GM19324 (cell line): ENCODE results near the gene FAM25C.
"Not testable (repeated sequence)": the region's sequence is repeated elsewhere in the genome, so short reads cannot be mapped to it uniquely, and the experiment has no call there.

Experiments used
- ATAC-seq: cut with Tn5 transposase; IDR thresholded peaks from one replicate; pipeline ENCODE4 v1.9.1; 2021; ENCODE audit warnings: mild to moderate bottlenecking, moderate library complexity; ENCODE audit not compliant: unreplicated experiment, low FRiP score

FAM25C gene

DNA sequence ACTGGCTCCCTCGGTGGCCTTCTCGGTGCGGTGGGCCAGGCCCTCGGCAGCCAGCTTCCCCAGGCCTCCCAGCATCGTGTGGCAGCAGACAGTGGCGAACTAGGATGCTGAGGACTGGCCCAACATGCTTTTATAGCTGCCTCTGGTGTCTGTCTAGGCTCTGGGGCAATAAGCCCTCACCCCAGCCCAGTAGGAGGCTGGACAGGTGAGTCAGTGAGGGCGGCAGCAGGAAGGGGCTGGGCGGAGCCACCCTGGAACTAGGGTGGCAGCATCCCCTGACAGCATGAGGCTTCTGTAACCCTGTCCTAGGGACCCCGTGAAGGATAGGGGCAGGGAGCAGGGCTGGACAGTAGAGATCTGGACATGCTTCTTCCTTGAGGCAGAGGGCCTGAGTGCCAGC is at the start of gene FAM25C:
Gene FAM25C, minus strand, starts transcription at position 101 of the 400 bp plus-strand sequence. Its CDS starts 26 bp downstream, at position 75.
- not testable (repeated sequence) for ATAC-seq

DNA sequence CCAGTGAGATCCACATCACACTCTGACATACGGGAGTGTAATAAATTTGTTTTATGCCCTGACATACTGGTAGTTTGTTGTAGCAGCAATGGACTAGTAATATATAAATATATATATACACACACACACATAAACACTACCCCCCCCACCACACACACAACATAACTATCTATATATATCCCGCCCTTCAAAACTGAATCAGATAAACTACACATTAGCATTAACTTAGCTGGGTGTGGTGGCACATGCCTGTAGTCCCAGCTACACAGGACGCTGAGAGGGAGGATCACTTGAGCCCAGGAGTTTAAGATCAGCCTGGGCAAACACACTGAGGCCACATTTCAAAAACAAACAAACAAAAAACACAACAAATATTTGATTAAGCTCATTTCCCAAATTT is 45.0 kb upstream of the FAM25C start:
- ATAC-seq, result not testable (repeated sequence)

DNA sequence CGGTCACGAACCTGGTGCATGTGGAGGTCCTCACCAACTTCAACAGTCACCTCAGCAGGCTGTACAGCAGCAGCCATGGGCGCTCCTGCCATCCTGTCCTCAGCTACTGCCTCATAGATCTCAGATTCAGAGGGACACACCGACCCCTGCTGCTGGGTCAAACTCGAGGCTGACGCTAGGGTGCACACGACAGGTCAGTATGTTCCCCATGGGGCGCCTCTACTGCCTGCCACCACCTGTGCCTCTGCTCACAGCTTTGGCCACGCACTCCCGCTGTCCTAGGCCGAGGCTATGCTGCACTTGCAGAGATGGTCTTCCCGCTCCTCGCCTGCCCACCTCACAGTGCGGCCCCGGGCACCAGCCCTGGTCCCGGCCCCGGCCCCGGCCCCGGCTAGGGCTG is 31.8 kb upstream of the FAM25C start:
- ATAC-seq, result not testable (repeated sequence)

DNA sequence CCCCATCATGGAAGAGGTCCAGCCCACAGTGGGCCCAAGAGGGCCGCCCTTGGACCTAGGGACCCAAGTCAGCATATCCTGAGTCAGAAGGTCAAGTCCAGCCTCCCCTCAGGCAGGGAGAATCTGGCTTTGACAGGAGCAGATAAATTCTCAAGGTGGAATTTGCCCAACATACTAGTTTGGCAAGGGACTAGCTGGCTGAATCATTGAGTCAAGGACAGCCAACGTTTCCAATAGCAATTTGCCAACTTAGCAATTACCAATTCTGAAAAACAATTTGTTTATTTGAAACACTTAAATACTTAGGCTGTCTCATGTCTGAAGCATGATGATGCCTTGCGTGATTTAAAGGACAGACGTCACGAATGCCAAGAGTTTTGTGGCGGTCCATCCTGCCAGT is 2.7 kb upstream of the FAM25C start:
- ATAC-seq, result not testable (repeated sequence)

DNA sequence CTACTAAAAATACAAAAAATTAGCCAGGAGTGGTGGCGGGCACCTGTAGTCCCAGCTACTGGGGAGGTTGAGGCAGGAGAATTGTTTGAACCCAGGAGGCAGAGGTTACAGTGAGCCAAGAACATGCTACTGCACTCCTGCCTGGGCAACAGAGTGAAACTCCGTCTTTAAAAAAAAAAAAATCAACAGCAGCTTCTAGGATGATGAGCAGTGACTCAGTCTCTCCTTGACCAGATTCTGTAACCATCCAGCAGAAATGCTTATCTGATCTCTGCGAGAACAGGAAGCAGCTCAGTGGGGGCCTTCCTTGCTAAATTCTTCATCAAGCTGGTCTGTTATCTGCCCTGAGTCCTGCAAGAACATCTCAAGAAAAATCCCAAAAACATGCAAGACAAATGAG is 5.5 kb downstream of the FAM25C start:
- not testable (repeated sequence) for ATAC-seq

DNA sequence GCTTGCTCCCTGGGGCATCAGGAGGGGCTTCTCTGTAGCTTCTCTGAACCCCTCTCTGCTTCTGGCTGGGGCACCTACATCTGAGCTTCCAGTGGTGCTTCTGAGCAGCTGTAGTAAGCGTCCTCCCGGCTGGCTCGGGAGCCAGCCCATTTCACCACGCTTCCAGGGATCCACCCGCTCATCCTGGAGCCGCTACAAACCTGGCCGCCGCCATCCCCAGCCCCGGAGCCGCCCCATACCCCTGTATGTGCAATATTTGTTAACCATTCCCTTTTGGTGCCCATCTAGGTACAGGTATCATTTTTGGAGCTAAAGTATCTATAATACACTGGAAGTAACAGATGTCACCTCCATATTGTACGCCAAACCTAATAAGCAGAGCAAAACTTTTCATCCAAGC is 7.0 kb downstream of the FAM25C start:
- not testable (repeated sequence) for ATAC-seq

DNA sequence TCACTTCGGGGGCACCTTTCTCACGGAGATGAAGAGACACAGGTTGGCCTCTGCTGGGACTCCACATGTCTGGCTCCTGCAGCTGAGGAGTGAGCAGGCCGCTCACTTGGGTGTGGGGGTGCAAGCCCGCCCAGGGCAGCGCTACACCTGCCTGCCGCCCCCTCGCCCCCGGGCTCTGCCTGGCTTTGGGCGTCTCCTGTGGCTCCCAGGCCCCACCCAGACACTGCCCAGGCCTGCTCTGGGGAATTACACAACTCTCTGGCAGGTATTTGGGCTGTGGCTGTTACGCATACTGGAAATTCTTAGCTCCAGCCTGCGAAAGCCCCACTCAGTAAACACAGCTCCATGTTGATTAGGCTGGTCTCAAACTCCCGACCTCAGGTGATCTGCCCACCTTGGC is 7.9 kb downstream of the FAM25C start:
- not testable (repeated sequence) for ATAC-seq

DNA sequence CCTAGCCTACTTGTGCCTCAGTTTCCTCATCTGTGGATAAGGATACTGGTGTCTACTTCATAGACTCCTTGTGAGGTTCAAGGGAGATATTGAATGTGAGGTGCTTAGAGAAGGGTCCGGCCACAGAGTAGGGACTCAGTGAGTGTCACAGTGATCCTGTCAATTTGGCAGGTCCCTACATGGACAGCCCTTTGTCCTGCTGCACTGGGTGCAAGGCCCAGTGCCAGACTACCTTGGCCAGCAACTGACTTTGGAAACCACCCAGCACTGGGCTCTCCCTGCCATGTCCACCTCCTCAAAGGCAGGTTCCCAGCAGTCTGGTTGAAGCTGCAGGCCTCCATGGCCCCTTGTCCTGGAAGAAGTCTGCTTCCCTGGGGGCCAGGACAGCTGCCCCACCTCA is 9.5 kb downstream of the FAM25C start:
- ATAC-seq, result not testable (repeated sequence)

DNA sequence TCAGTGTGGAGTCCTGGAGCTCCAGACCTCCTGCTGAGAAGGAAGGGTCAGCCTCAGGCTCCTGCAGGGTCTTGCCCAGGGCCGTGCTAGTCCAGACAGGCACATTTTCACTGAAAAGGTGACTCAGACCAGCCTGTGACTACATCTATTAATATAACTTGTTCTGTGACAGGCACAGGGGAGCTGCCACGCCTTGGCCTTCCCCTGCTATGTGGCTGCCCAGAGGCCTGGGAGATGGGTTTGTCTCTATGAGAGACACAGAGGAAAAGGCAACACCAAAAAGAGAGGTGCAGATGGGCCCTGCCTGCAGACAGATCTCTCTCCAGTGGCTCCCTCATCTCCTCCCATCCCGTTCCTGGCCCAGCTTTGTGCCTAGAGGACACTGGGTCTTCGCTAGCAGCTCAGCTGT is 10.0 kb downstream of the FAM25C start:
- not testable (repeated sequence) for ATAC-seq

DNA sequence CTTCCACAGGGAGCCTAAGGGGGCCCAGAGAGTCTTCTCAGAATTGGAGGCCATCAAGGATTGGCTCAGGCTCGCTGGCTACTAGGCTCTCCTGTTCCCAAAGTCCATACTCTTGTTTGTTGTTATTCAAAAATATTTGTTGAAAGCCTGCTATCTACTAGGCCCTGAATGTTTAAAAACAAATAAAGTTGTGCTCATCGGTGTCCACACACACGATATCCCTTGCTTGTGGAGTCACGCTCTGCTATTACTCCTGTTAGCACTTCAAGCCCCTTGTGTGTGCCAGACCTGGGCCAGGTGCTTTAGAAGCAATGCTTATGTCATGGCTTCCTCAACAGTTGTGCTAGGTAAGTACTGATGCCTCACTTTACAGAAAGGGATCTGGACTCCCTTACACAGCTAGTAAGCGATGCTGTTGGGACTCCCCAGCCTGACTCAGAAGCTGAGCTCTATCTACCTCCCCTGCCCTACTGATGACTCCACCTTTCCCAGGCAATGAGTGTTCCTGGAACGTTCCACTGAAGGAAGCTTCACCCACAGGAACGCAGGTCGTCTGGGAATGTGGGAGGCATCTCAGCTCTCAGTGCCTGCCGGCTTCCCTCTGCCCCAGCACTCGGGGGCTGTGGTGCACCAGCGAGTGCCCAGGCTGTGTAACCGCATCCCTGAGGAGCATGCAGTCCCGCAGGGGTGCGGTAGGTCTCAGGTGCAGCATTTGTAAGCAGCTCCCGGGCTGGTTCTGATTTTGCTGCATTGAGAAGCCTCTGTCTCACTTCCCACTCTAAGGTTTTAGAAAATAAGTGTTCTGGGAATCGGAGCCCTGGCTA is 10.7 kb downstream of the FAM25C start:
- ATAC-seq, result not testable (repeated sequence)

DNA sequence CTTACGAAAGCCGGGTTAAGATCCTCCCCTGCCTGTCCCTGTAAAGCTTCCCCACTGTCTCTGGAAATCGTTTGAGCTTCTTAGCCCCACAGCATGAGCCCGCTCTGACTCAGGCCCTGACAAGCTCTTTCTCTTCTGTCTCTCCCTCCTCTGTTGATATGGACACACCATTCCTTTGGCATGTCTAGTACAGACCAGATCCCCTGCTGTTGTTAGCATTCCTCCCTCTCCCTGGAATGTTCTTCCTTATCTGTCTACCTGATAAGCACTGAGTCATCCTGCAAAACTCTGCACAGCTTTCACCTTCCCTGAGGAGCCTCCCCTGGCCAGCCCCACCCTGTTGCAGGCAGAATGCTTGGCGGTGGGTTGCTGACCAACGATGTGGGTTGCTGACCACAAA is 11.6 kb downstream of the FAM25C start:
- ATAC-seq, result not testable (repeated sequence)

DNA sequence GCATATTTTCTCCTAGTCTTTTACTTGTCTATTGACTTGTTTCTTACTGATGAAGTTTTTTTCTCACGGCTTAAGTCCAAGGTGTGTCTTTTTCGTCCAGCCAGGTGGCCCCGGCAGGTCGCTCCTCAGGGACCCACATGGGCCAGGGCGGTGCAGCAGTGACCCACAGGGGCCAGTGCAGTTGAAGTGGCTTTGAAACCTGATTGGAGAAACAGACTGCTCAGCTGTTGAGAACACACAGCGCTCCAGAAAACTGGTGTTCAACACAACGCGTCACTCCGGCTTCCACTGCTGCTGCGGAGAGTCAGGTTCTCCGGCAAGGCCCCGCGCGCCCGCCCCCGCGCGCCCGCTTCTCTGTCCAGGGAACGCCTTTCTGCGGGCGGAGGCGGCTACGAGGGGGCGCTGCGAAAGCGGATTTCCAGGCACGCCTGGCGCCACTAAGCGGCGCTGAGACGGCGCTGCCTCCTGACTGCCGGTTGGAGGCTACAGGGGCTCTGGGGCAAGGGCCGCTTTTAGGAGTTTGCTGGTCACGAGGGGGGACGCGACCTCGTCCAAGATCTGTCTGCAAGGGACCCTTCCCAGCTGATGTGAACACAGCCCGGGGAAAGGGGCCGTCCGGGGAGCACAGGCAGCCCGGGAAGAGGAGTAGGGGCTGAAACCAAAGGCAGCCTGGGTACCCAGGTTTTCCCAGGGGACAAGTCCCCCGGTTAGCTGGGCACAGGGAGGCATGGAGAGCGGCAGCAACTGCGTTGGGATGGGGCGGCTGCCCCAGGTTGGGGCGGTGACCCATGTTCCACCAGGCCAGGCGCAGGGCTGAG is 13.0 kb downstream of the FAM25C start:
- not testable (repeated sequence) for ATAC-seq

DNA sequence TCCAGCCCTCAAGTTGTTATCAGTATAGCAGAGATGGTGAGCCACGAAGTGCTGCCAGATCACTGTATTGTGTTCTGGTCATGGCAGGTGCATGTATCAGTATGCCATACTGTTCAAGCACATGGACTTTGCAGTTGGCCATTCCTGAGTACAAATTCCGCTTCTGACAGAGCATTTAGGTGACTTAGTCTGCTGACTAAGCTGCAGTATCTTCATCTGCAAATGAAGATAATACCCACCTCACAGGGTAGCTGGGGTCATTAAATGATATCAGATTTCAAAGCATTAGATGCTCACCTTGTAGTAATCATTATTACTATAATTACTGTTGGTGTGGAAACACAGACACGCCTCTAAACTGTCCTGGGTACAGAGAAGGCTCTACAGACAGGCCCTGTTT is 24.2 kb downstream of the FAM25C start:
- ATAC-seq, result not testable (repeated sequence)

DNA sequence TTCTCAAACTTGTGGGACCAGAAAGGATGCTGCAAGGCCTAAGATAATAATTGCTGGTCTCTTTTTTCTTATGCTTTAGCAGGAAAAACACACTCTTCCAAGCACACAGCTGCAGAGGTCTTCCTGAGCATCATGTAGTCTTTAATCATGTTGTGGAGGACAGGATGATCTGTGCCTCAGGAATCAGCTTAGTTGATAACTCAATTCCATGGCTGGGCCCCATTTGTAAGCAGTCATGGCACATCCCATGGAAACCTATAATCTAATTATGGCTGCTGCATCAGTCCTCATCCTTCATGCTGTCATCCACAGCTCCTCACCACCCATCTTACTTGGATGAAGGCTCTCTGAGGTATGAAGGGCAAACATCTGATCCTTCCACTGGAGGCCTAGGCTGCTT is 26.5 kb downstream of the FAM25C start:
- ATAC-seq, result not testable (repeated sequence)

DNA sequence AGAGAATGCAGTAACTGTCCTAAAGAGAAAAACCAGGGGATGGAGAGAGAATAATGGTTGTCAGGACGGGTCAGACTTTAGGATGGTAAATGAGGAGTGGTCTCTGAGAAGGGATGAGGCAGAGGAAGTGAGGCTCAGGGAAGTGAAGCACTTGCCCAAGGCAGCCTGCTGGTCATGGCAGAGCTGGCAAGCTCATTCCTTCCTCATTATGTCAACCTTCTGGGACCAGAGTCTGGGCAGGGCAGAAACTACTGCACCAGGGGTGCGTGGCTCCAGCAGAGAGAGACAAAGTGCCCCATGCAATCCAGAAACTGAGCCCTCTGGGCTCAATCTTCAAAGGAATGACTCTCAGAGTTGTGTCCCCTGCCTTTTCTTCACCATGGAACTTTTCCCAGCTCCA is 27.5 kb downstream of the FAM25C start:
- not testable (repeated sequence) for ATAC-seq

DNA sequence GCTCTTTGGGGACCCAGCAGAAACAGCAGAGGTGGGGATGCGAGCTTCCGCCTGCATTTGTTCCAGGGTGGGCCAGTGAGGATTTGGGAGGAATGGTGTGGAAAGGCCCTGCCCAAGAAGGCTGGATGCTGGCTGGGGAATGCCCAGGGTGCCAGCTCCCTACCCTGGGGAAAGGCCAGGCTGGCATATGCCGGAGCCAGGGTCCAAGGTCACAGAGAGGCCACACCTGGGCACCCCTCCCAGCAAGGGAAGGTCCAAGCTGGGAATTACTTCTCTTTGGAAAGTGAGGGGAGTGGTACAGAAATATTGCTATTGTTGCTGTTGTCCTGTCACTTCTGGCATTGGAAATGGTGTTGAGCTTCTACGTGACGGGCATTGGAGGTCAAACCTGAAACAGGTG is 28.0 kb downstream of the FAM25C start:
- not testable (repeated sequence) for ATAC-seq

DNA sequence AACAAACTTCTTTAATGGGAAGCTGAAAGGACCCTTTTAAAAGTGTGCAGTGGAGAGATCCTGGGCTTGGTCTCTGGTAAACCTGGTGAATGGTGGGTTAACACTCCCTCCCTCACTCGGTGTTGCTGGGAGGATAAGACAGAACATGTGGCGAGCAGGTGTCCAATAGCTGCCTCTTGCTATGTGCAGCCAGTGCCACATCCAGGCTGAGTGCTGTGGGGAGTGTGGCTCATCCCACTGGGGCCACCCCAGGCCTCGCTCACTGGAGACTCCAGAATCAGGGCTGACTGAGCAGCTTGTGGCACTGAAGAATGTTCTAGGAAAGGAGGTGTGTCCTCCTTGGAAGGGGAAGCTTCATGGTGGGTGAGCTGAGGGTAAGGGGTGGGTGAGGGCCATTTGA is 29.5 kb downstream of the FAM25C start:
- not testable (repeated sequence) for ATAC-seq

DNA sequence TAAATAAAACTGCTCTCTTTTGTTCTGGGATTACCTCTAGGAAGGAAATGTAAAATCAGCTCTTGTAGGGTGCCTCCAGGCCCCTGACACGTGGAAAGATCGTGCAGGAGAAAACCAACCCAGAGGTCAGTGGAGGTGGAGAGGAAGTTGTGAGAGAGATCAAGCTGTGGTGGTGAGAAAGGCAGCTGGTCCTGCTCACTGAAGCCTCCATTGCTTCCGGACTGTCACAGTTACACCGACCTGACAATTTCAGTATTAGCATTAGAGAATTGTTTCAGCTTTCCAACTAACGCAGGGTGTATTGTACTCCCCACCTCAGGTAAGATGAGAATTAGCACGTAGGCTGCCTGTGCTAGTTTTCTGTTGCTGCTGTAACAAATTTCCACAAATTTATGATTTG is 30.6 kb downstream of the FAM25C start:
- not testable (repeated sequence) for ATAC-seq

DNA sequence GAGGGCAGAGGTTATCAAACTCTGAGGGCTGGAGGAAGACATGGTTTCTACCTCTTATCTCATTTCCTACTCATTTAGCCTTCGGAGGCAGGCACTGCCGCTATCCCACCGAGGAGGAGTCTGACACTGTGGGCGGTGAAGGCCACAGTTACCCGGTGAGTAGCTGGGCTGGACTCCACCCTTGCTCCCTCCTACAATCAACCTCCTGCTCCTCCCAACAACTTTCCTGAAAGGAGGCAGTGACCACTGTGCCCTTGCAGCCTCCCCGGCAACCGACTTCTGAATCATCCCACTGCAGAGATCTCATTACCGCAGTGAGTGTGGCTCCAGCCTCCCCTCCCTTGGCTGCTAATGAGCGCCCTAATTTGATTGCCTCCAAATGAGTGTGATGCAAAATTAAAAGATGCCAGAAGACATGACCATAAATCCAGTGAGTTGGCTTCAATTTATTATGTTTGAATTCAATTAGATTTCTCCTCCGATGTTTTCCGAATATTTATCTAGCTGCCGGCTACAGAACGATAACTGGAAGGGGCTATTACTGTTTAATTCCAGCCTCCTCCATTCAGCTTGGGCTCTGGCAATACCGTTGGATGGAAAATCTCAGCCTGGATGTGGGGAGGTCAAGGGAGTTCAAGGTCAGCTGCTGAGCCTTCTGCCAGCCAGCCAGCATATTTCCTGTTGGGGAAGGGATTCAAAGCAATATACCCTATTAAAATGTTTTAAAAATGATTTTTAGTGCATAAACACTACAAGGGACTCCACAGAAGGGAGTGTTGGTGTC is 35.1 kb downstream of the FAM25C start:
- not testable (repeated sequence) for ATAC-seq

DNA sequence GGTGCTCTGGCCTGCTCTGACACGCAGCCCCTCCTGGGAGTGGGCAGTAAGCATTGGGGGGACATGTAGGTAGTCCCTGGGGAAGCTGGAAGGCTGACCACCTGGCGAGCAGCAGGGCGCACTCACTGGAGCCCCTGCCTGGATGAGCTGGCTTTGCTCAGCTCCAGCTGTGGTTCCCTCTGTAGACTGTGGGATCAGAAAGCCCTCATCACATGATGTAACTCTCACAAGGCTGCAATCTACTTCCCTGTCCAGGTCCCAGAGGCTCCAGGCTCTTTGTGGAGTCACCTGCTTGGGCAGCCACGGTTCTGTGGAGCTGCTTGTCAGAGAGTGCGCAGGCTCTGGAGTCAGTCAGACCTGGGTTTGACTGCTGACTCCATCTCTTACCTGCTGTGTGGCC is 36.8 kb downstream of the FAM25C start:
- ATAC-seq, result not testable (repeated sequence)

DNA sequence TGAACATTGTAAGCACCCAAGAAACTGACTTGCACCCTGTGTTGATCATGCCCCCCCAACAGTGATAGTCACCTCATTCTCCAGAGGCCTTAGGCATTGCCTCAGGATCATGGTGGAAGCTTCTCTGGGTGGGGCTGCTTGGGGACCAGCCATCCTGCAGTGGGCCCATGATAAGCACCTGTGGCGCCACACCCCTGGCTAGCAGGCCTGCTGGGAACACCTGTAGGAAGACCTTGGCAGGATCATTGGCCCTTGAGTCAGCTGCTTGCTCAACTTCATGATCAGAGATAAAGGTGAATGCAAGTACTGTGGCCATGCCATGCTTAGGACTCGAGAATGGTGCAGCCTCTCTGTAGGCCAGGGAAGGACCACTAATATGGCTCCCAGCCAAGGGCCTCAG is 38.9 kb downstream of the FAM25C start:
- ATAC-seq, result not testable (repeated sequence)
